ENCODE results near the gene GABRR2.

GRCh38 chr6:89237158-89237557 lies 77.9 kb downstream of the GABRR2 start:
- TF ChIP-seq CTCF (IDR thresholded peaks at IDR 0.05) (no peak), POLR2A (IDR thresholded peaks at IDR 0.05) (no peak)
